Caco-2 (cell line): Measurements from ENCODE around the gene CRYBG2. TPM values are rescaled to one million over a fixed set of nuclear protein-coding genes. Genes with fewer than 3 reads are reported as not detected.

Experiments used
- Bru-seq: library from RNA; stranded (reverse); fragments of 400-500 nt; gene quantifications from one replicate; lab custom pipeline; 2021; lab: Mats Ljungman, UMichigan
- BruChase-seq, 2 experiments: library from RNA; stranded (reverse); fragments of 400-500 nt; gene quantifications; one replicate each; lab custom pipeline; 2021; lab: Mats Ljungman, UMichigan
- BruUV-seq: library from RNA; stranded (reverse); fragments of 400-500 nt; replicated peaks from 2 replicates; lab custom pipeline; 2021; lab: Mats Ljungman, UMichigan
- CTCF ChIA-PET: fragments of 300-600 bp; sonication (Branson Sonifier 250); formaldehyde crosslinking; loops from one replicate; lab custom pipeline; 2022; ENCODE audit warnings: antibody characterized with exemption; lab: Charles Lee
- POLR2A ChIA-PET: fragments of 300-600 bp; sonication (Branson Sonifier 250); formaldehyde crosslinking; loops from one replicate; lab custom pipeline; 2022; ENCODE audit warnings: antibody characterized with exemption; lab: Charles Lee
- DNase-seq, 2 experiments: peaks; one replicate each; pipeline versions ENCODE4 v3.0.0 to v3.0.0-alpha.2; 2020 to 2022
- H3K27me3 ChIP-seq: replicated peaks from 2 replicates; pipeline ENCODE4 v1.6.0; 2011; ENCODE audit warnings: low read length; ENCODE audit not compliant: control insufficient read depth, insufficient read depth
- H3K36me3 ChIP-seq: 2 replicates; pipeline ENCODE4 v1.5.1; 2011; ENCODE audit warnings: low read length; ENCODE audit not compliant: control insufficient read depth, insufficient read depth
- H3K4me1 ChIP-seq: fragments of 250-450 bp; sonication (Bioruptor Pico); 2 replicates; pipeline ENCODE4 v1.5.1; 2020; ENCODE audit warnings: mild to moderate bottlenecking
- H3K4me3 ChIP-seq: 2 replicates; pipeline ENCODE4 v1.5.1; 2011; ENCODE audit warnings: low read depth, mild to moderate bottlenecking, control low read depth, low read length
- H3K9me3 ChIP-seq: fragments of 250-450 bp; sonication (Bioruptor Pico); 2 replicates; pipeline ENCODE4 v1.5.1; 2020; ENCODE audit warnings: mild to moderate bottlenecking, moderate library complexity
- H3K27ac Mint-ChIP-seq: one replicate; pipeline ENCODE4 v1.8.0; 2022; ENCODE audit warnings: mixed read lengths; ENCODE audit not compliant: unreplicated experiment
- H3K27me3 Mint-ChIP-seq: one replicate; pipeline ENCODE4 v1.8.0; 2022; ENCODE audit warnings: mixed read lengths; ENCODE audit not compliant: insufficient read depth, unreplicated experiment
- H3K36me3 Mint-ChIP-seq: one replicate; pipeline ENCODE4 v1.8.0; 2022; ENCODE audit warnings: mild to moderate bottlenecking, mixed read lengths; ENCODE audit not compliant: insufficient read depth, unreplicated experiment
- H3K4me1 Mint-ChIP-seq: one replicate; pipeline ENCODE4 v1.8.0; 2022; ENCODE audit warnings: low read depth, mixed read lengths; ENCODE audit not compliant: unreplicated experiment
- H3K4me3 Mint-ChIP-seq: one replicate; pipeline ENCODE4 v1.8.0; 2022; ENCODE audit warnings: mild to moderate bottlenecking, moderate library complexity, mixed read lengths; ENCODE audit not compliant: unreplicated experiment
- H3K9me3 Mint-ChIP-seq: one replicate; pipeline ENCODE4 v1.8.0; 2022; ENCODE audit warnings: mixed read lengths; ENCODE audit not compliant: unreplicated experiment
- CTCF ChIP-seq, 2 experiments: fragments of 200-600 bp in 1 of 2; IDR thresholded peaks; 1 replicate in 1 of 2; 2 replicates in 1 of 2; pipeline versions ENCODE4 v1.5.1 to v1.8.0; 2011 to 2022; ENCODE audit warnings: antibody characterized with exemption in 1 of 2, control low read depth in 1 of 2, inconsistent platforms in 1 of 2, low read depth in 1 of 2, low read length in 1 of 2, mild to moderate bottlenecking in 1 of 2, moderate library complexity in 1 of 2; ENCODE audit not compliant: insufficient read depth in 1 of 2, severe bottlenecking in 1 of 2, unreplicated experiment in 1 of 2
- intact Hi-C: fragments of 100-400 bp; cut with micrococcal nuclease; formaldehyde crosslinking; loops from one replicate; pipeline ENCODE4 v1.10.0; 2022; ENCODE audit not compliant: unreplicated experiment
- long read RNA-seq: library from polyadenylated mRNA; stranded (forward); transcript quantifications from one replicate; pipeline ENCODE4 v2.0.0, GENCODE V29; 2022
- total RNA-seq: library from RNA; stranded (reverse); gene quantifications from 2 replicates; pipeline ENCODE4 v1.2.3, GENCODE V29; 2022

CRYBG2 gene, protein sequence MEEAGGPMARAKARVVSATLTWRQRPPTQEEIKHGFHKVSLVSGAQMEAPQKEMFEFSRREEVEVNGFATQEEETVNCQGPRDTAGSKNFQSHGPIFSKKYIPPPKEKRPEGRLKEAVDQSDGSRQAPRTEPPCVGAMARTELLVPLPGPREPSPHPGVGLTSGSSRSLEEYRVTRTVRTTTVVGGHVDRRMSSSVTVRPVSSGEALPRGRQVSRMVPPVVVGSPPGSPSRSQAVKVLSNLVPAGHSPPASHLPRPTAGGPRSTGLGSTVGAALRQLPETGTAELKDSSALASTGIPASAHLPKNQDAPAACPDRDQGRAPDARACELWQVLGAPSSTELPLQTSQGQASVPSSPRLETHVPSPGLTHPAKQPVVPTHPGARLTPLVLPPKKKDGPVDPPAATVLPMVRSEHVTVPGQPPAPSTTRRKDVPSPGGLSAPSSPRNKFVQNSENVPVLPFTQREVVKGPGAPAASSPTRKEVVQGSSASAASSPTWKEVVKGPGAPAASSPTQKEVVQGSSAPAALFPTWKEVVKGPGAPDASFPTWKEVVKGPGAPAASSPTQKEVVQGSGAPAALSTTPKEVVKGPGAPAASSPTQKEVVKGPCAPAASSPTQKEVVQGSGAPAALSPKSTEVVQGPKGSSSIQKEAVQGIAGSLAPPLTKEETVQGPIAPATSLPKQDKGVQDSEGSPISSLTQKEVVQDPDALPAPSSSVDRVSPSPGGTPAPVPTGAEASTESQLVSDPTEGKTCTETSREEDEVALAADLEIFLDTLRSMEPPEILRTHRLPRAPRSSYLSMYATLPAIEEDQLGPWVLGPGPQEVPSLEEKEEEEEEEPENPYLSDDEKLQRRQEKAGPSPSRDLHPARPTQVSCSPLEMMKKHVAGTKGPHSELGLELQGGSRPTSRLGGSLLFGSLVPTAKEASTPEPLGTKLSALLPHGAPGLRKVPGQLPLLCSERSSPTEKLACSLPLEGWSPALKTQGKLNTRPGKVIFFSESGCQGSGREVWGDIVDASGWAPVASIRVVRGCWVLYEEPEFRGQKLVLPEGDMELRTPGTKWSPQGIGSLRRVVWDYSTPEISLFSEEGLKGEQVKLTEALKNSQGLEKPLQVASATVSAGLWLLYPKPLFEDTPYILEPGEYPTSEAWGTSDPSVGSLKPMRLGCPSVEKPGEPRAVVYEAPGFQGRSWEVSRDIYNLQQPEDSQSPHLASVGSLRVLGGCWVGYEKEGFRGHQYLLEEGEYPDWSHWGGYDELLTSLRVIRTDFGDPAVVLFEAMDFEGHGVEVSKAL (N-terminal part only)
- total RNA-seq: 63.3 and 66.1 TPM in 2 replicates
- Bru-seq, nascent RNA: percentile 66 among the genes with signal in this experiment
- BruChase-seq, experiment 1, labeled RNA remaining after a 2-hour chase: percentile 71 among the genes with signal in this experiment
- BruChase-seq, experiment 2, labeled RNA remaining after a 6-hour chase: percentile 76 among the genes with signal in this experiment
- long read RNA-seq, full-length matches to known transcripts: 4 of 59 reads
- long read RNA-seq, partial matches to known transcripts: 41 of 59 reads
- long read RNA-seq, other reads (novel, unspliced or antisense): 14 of 59 reads

GRCh38 chr1:26353976-26354820 is at the start of gene CRYBG2:
CRYBG2 (minus strand) TSS chr1:26354130; CDS start chr1:26346657, 7,473 bp downstream.
- intact Hi-C loops: loop anchor here (5.0 kb wide), 2 partner anchors 78 to 118 kb away; partner anchors contain the start of genes DHDDS and HMGN2
- Histone ChIP-seq H3K9me3 (no peaks in the 10 kb centered on the region), H3K4me1 (peaks cover 79% of the 10 kb centered on the region), H3K36me3 (no peaks in the 10 kb centered on the region), H3K27me3 (no peaks in the 10 kb centered on the region), H3K4me3 (peak within 1 kb of the TSS; percentile 54)
- TF ChIP-seq CTCF (IDR thresholded peaks at IDR 0.05; ENCODE audit: insufficient read depth in 1 of 2, low read depth in 1 of 2, low read length in 1 of 2, severe bottlenecking in 1 of 2, unreplicated experiment in 1 of 2): no peak
- peak within 1 kb of the TSS; percentile 79 for H3K4me3 Mint-ChIP-seq
- ChIA-PET POLR2A (interaction anchor here (0.7 to 1.0 kb wide), 3 partner anchors 65 to 185 kb away, joined by 3 to 4 read pairs (median 4); partner anchors contain the start of genes DHDDS and ZNF593), CTCF (interaction anchor here (1.0 to 2.2 kb wide), 3 partner anchors 63 to 120 kb away, joined by 5 to 8 read pairs (median 6); partner anchors contain the start of genes CEP85 and SH3BGRL3)
- peaks cover 36% of the 10 kb centered on the region for H3K36me3 Mint-ChIP-seq
- H3K27ac Mint-ChIP-seq: peak within 1 kb of the TSS; percentile 100
- DNase-seq: peak; percentile 94 to 96
- BruUV-seq: no TSS peak
- H3K4me1 Mint-ChIP-seq: peaks cover 39% of the 10 kb centered on the region
- H3K27me3 Mint-ChIP-seq: no peaks in the 10 kb centered on the region
- no peaks in the 10 kb centered on the region for H3K9me3 Mint-ChIP-seq

- Histone ChIP-seq H3K36me3 (no peaks in the 10 kb centered on the region), H3K27me3 (no peaks in the 10 kb centered on the region), H3K4me1 (peaks cover 1% of the 10 kb centered on the region; the same call in 1 of the 2 replicates), H3K4me3 (no peak overlapping the region), H3K9me3 (no peaks in the 10 kb centered on the region)
- TF ChIP-seq CTCF (IDR thresholded peaks at IDR 0.05; ENCODE audit: insufficient read depth in 1 of 2, low read depth in 1 of 2, low read length in 1 of 2, severe bottlenecking in 1 of 2, unreplicated experiment in 1 of 2): no peak
- ChIA-PET POLR2A (no interaction called here), CTCF (no interaction called here)
- Mint-ChIP-seq H3K9me3 (no peaks in the 10 kb centered on the region), H3K27ac (no peak overlapping the region), H3K36me3 (peaks cover 6% of the 10 kb centered on the region), H3K4me3 (no peak overlapping the region), H3K4me1 (no peaks in the 10 kb centered on the region), H3K27me3 (no peaks in the 10 kb centered on the region)
- no peak for DNase-seq
- BruUV-seq: no TSS peak
- intact Hi-C loops: no loop called here
Observed at GRCh38 chr1:26403656-26404055, 49.7 kb upstream of the CRYBG2 start.
